H1 (cell line): ENCODE results near the gene CCNC. TPM values are rescaled to one million over a fixed set of nuclear protein-coding genes. Genes with fewer than 3 reads are reported as not detected.

Source experiments
- CHD1 ChIP-seq: IDR thresholded peaks from 2 replicates; pipeline ENCODE4 v1.6.1; 2012; ENCODE audit warnings: low read depth, low read length, improper control_type of control experiment
- FOSL1 ChIP-seq: IDR thresholded peaks from 2 replicates; pipeline ENCODE4 v1.6.1; 2011; ENCODE audit warnings: mild to moderate bottlenecking, low read depth, low read length, moderate library complexity; ENCODE audit not compliant: insufficient read depth
- SIN3A ChIP-seq, 2 experiments: IDR thresholded peaks in 1 of 2; conservative IDR thresholded peaks in 1 of 2; 2 replicates each; pipeline ENCODE4 v1.6.1; 2011 to 2012; ENCODE audit warnings: low read length in 2 of 2, improper control_type of control experiment in 1 of 2, low read depth in 1 of 2, mild to moderate bottlenecking in 1 of 2
- SP1 ChIP-seq: IDR thresholded peaks from 2 replicates; pipeline ENCODE4 v1.6.1; 2011; ENCODE audit warnings: low read depth, low read length
- SRF ChIP-seq: IDR thresholded peaks from 2 replicates; pipeline ENCODE4 v1.6.1; 2011; ENCODE audit warnings: mild to moderate bottlenecking, low read depth, low read length, moderate library complexity
- TCF12 ChIP-seq: IDR thresholded peaks from 2 replicates; pipeline ENCODE4 v1.6.1; 2011; ENCODE audit warnings: low read depth, mild to moderate bottlenecking, low read length
- polyA plus RNA-seq, 7 experiments: library from polyadenylated mRNA; depleted of rRNA in 3 of 7; stranded (reverse) in 5 of 7; unstranded in 2 of 7; fragments of >200 nt in 5 of 7; fragments of 200-250 nt in 2 of 7; gene quantifications; 1 replicate in 5 of 7; 2 replicates in 1 of 7; 4 replicates in 1 of 7; pipeline versions ENCODE4 v1.2.1 to v1.2.3, GENCODE V29; 2011 to 2013; ENCODE audit warnings: missing spikeins in 2 of 7, mixed read lengths in 2 of 7
- total RNA-seq: library from RNA; stranded (reverse); fragmentation: NEBNext Ultra II Directional; extraction: Animal tissue kit (Norgen Biotek cat#: 25700); gene quantifications from 2 replicates; pipeline ENCODE4 v1.2.1, GENCODE V29; 2021
- TF ChIP-seq, protein P1 (sequence below): IDR thresholded peaks from 2 replicates; pipeline ENCODE4 v1.6.1; 2011; ENCODE audit warnings: low read length, improper control_type of control experiment

Gene CCNC
- total and polyA plus RNA-seq, 2 of the 8 experiments (the other 6 are each of a cell fraction or from before 2014, with no cell fraction given): 45.4 to 107 TPM

DNA sequence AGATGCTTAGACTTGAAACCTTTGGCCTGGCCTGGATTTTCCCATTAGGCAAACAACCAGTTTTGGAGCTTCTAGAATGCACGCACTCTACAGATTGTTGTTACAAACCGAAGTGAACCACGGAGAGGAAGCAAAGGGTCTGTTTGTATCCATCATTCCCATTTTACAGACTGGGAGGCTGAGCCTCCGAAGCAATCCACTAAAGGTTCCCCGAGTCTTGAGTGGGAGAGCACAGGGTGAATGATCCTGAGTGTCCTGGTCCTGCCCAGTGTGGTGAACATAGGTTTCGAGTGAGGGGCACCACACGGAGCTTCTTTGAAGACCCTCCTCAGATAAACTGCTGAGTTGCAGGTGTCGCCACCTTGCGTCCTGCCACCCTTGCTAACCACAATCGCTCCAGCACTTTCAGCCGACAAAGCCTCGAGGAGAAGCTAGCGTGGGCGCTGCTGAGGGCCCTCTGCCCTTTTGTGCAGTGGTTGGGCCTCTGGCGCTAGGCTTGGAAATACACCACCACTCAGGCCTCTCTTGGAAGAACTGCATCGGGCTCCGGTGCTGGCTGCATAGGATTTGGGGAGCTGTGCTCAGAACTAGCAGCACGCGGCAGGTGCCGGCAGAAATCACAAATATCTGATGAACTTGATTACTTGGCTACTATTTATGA lies 36.7 kb upstream of the CCNC start (continued):
- TF ChIP-seq FOSL1 (no peak), SRF (no peak), TCF12 (no peak), SP1 (no peak), CHD1 (no peak), SIN3A (conservative IDR thresholded peaks at IDR 0.05 in 1 of 2, IDR thresholded peaks at IDR 0.05 in 1 of 2; ENCODE audit: low read depth in 1 of 2, low read length in 2 of 2) (no peak)
- TF ChIP-seq, protein P1, sequence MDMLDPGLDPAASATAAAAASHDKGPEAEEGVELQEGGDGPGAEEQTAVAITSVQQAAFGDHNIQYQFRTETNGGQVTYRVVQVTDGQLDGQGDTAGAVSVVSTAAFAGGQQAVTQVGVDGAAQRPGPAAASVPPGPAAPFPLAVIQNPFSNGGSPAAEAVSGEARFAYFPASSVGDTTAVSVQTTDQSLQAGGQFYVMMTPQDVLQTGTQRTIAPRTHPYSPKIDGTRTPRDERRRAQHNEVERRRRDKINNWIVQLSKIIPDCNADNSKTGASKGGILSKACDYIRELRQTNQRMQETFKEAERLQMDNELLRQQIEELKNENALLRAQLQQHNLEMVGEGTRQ: no peak
